ENCODE results near the gene PCDH9.

PCDH9 gene

DNA sequence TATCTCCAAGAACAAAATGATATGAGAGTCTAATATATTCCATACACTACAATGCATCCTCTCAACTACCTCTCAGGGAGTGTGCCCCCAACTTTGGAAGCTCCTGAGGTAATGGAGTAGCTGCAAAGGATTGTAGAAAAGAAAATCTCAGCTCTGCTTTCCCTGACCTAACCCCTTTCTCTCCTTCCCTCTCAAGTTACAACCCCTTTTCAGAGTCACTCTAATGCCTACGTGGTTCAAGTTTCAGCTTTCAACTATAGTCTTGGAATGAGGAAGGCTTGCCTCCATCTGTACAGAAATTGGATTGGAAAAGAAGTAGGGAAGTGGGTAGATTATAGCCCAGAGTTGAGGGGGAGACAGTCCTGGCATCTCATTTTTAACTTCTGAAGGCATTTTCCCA, 256.0 kb downstream of the PCDH9 start:
- DNase-seq (ENCODE audit: low read depth in 3 of 3) = no peak

- DNase-seq (ENCODE audit: low read depth in 3 of 3) = no peak
Observed at GRCh38 chr13:66972659-66973058, 257.5 kb downstream of the PCDH9 start.

DNA sequence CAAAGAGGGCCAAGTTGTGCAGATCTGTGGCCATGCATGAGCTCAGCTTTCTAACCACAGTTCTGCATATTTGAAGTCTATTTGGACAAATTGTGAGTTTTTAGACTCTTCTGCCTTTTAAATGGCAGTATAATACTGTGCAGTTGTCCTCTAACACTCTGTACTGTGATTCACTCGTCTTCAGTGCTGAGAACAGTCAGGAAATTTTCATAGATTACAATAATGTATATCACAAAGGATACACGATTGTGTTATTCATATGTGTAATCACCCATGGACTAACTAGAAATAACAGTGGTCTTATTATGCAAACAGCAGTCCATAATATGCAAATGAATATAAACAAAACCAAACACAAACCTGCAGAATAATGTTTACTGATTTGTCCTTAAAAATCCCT, 259.1 kb downstream of the PCDH9 start:
- DNase-seq (ENCODE audit: low read depth in 3 of 3) = no peak

DNA sequence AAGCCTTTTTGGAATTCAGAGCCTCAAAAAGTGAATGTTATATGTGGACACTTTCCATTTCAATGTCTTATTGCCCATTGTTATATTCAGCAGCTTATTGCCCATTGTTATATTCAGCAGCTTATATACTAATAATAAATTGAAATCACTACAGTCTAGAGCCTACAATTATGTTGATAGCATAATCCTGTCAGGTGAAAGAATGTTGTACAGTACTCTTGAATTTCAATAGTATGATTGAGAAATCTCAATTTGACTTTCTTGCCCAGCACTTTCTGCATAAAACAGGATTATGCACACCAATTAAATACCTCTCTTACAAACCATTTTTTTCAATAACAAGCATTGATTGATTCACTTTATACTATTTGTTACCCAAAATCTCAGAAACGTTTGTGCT, 260.8 kb downstream of the PCDH9 start:
- no peak for DNase-seq (ENCODE audit: low read depth in 3 of 3)

DNA sequence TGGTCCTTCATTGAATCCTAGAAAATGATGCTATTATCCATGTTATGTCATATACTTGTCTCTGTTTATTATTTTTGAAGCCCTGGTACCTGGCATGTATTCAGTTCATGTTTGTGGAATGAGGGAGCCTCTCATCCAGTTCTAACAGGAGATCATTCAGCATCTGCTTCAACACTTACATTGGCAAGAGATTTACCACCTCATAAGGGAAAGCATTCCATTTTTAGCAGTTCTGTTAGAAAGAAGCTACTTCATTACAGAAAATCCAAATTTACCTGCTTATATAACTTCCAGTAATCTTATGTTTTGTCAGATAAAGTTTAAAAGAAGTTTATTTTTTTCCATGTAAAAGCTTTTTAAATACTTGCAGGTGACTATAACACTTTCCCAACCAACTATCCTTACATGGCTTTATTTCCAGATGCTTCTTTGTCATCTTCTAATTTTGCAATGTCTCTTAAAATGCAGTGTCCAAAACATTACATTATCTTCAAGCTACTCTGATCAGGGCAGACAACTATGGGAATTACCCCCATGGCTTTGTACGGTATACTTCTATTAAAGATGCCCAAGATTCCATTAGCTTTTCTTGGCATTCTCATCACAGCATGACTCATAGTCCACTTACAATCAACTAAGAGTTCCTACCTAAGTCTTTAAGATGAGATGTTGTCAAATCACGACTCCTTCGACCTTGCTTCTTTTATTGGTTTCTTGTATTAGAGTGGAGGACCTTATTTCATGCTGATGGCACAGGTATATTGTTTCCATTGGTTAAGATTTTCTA, 262.1 kb downstream of the PCDH9 start:
- DNase-seq (ENCODE audit: low read depth in 3 of 3) = no peak

GRCh38 chr13:66965181-66965580, 265.0 kb downstream of the PCDH9 start:
- no peak for DNase-seq (ENCODE audit: low read depth in 3 of 3)

- no peak for DNase-seq (ENCODE audit: low read depth in 3 of 3)
Observed at GRCh38 chr13:66962953-66963352, 267.2 kb downstream of the PCDH9 start.

DNA sequence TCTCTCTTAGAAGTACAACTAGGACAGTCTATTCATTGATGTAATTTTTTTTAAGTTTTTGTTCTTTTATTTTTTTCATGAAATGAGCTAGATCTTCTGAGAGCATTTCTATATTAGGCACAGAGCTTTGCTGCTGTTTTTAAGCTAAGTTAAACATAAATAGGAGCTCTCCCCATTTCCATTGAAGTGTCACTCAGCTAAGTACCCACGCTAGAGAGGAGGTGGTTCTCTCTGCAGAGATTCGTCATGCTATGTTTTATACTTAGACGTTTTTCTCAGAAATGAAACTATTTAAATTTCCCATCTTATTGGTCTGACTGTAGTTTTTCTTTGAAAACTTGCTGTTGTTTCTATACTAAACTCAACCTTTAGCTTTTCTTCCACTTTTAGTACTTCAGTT, 271.5 kb downstream of the PCDH9 start:
- DNase-seq (ENCODE audit: low read depth in 3 of 3) = no peak

DNA sequence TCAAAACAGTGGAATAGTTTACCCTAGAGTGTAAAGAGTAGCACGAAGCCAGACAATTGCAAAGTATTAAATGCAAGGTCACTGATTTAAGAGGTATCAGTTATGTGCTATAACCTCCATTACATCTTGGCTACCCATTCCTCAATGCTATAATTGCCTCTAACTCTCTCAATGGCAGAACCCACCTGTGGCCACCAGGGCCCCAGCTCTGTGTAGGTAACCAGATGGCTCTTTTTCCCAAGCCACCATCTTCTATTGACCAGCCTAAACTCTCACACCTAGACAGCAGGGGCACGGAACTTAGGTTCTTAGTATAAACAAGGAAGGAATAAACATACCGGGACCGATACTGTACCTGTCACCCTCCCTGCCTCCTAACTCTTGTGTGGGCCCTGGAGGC, 277.6 kb downstream of the PCDH9 start:
- DNase-seq (ENCODE audit: low read depth in 3 of 3) = no peak

GRCh38 chr13:66951426-66951825, 278.7 kb downstream of the PCDH9 start:
- DNase-seq (ENCODE audit: low read depth in 3 of 3) = no peak

- no peak for DNase-seq (ENCODE audit: low read depth in 3 of 3)
Observed at GRCh38 chr13:66950666-66951065, 279.5 kb downstream of the PCDH9 start.

GRCh38 chr13:66948910-66949309, 281.2 kb downstream of the PCDH9 start:
- DNase-seq (ENCODE audit: low read depth in 3 of 3) = no peak

DNA sequence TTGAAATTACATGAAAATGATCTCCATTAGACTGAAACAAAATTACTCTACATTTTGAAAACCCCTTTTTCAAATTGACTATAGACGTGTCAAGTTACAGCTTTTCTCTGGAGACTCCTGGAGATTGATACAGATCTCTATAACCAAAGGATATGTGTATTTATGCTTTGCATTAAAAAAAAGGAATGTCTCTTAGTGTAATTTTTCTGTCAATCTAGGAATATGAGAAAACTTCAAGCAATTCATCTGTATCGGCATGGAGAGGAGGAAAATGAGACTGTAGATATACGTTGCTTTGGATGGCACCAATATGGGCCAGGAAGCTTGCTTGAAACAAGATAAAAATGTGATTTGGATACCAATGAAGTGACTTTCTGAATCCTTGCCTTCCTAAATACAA, 286.6 kb downstream of the PCDH9 start:
- DNase-seq (ENCODE audit: low read depth in 3 of 3) = no peak

DNA sequence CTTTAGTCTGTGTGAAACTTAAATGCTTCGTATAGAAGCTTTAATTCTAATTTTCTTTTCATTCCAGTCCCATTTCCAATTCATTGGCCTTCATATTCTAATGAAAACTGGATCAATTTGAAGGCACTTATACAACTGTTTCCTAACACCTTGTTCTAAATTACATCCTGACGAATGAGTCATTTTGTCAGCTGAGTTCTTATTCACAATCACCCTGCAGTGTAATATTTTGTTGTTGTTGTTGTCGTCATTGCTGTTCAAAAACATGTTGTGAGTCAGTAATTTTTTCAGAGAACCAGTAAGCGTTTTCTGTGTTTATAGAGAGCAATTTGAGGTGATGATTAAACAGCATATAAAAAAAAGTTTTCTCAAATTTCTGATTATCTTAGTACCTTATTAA, 290.0 kb downstream of the PCDH9 start:
- no peak for DNase-seq (ENCODE audit: low read depth in 3 of 3)

- DNase-seq (ENCODE audit: low read depth in 3 of 3) = no peak
Observed at GRCh38 chr13:66937423-66937822, 292.7 kb downstream of the PCDH9 start.

DNA sequence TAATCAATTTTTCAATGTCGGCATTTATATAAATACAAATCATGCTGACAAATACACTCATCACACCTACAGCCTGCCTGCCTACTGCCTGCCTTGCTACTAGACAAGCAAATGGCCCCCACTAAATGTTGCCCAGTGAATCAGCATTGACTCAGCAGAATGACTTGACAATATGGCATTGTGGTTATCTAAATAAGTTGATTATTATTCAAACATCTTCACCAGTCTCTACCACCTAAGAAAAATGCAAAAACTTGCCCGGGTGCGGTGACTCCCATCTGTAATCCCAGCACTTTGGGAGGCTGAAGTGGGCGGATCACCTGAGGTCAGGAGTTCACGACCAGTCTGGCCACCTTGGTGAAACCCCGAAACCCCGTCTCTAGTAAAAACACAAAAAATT, 296.1 kb downstream of the PCDH9 start:
- DNase-seq (ENCODE audit: low read depth in 3 of 3) = no peak

GRCh38 chr13:66933527-66933926, 296.6 kb downstream of the PCDH9 start:
- DNase-seq (ENCODE audit: low read depth in 3 of 3) = no peak

- no peak for DNase-seq (ENCODE audit: low read depth in 3 of 3)
Observed at GRCh38 chr13:66927562-66927961, 302.6 kb downstream of the PCDH9 start.

GRCh38 chr13:66926851-66927524, 303.1 kb downstream of the PCDH9 start:
- DNase-seq (ENCODE audit: low read depth in 3 of 3) = no peak

DNA sequence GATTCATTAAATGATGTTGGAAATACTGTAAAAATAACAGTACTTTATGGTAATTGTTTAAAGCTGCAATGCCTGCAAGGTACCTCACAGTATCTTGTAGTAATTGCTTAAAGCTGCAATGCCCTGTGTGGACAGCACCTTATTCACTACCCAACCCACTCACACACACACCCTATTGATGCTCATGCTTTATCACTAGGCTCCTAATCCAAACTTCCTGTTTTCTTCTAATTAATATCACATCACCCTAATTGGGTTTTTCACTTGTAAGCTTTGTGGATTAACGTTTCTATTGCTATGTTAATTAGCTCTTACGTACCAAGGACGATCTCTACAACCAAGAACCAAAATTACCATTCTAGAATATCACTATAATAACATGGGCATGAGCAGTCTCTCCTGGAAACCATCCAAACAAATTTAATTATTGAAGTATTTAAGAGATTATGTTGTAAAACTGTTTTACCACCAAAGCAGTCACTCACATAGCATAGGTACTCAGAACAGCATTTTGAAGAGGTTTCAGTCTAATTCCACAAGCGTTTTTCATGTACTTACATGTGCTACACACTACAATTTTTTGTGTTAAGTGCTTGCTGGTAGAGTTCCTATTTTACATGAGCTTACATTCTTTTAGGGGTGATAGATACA, 303.8 kb downstream of the PCDH9 start:
- no peak for DNase-seq (ENCODE audit: low read depth in 3 of 3)

DNA sequence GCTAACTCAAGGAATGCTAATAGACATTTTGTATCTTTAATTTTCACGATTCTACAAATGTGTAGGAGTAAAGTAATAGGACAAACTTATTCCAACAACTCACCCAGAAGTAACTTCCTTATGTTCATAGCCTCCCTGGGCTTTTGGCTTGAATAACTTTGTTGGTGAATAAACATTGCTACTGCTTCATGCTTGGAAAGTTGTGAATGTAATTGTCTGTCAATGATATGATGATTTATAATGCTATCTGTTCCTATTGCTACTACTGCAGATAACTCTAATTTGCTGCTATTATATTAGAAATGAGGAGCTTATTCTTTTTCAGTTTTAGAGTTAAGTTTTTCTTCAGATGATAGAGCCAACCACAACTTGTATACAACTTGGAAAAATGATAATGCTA, 307.7 kb downstream of the PCDH9 start:
- no peak for DNase-seq (ENCODE audit: low read depth in 3 of 3)

- DNase-seq (ENCODE audit: low read depth in 3 of 3) = no peak
Observed at GRCh38 chr13:66921437-66921836, 308.7 kb downstream of the PCDH9 start.

DNA sequence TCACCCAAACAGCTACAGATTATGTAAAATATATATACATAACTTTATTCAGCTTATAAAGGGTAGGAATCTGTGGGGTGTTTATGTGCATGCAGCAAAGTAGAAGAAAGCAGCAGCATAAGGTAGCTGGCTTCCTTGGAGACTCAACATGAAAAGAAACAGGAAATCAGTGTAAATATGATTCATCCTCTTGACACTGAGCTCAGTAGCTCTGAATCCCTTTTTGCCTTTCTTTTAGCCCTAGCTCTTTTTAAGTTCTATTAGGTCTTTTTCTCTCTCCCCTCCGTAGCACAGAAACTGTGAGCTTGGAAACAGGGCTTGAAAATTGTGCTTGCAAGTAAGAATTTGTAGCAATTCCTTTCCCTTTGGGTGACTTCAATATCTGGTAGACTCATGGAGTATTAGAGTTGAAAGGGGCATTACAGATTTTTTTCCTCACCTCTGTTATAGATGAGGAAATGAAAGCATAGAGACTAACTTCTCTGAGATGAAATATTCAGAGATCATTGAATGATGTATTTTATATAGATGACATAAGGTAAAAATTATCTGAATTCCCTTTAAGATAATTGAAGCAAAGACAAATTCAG, 314.4 kb downstream of the PCDH9 start:
- DNase-seq (ENCODE audit: low read depth in 3 of 3) = no peak
